ENCODE data around the gene PINLYP.
A peak's percentile ranks its signal among the peaks of the same experiment; 100 is the strongest.
"Not testable (repeated sequence)": the region's sequence is repeated elsewhere in the genome, so short reads cannot be mapped to it uniquely, and the experiment has no call there.

PINLYP gene

GRCh38 chr19:43600326-43600725 is 24.7 kb downstream of the PINLYP start:
- H3K4me3 ChIP-seq (ENCODE audit: low read length); H3K9ac ChIP-seq (ENCODE audit: low read length); H3K36me3 ChIP-seq (ENCODE audit: control insufficient read depth, insufficient read depth, low read length); H3K9me3 ChIP-seq (ENCODE audit: control insufficient read depth, low read length); H3K27me3 ChIP-seq (ENCODE audit: control insufficient read depth, insufficient read depth, low read length): not testable (repeated sequence)
- H3K4me1 ChIP-seq (ENCODE audit: control insufficient read depth, insufficient read depth, low read length) = peaks cover 12% of the 10 kb centered on the region

GRCh38 chr19:43605875-43606568 is 30.4 kb downstream of the PINLYP start:
- H3K4me1 ChIP-seq (ENCODE audit: control insufficient read depth, insufficient read depth, low read length) = no peaks in the 10 kb centered on the region
- H3K9ac ChIP-seq (ENCODE audit: low read length) = no peak overlapping the region
- H3K36me3 ChIP-seq (ENCODE audit: control insufficient read depth, insufficient read depth, low read length) = no peaks in the 10 kb centered on the region
- no peaks in the 10 kb centered on the region for H3K9me3 ChIP-seq (ENCODE audit: control insufficient read depth, low read length)
- H3K27me3 ChIP-seq (ENCODE audit: control insufficient read depth, insufficient read depth, low read length) = no peaks in the 10 kb centered on the region
- no peak overlapping the region for H3K4me3 ChIP-seq (ENCODE audit: low read length)

GRCh38 chr19:43606569-43607229 is 31.1 kb downstream of the PINLYP start:
- Histone ChIP-seq H3K9ac (ENCODE audit: low read length) (no peak overlapping the region), H3K9me3 (ENCODE audit: control insufficient read depth, low read length) (no peaks in the 10 kb centered on the region), H3K4me3 (ENCODE audit: low read length) (no peak overlapping the region), H3K4me1 (ENCODE audit: control insufficient read depth, insufficient read depth, low read length) (no peaks in the 10 kb centered on the region), H3K36me3 (ENCODE audit: control insufficient read depth, insufficient read depth, low read length) (no peaks in the 10 kb centered on the region), H3K27me3 (ENCODE audit: control insufficient read depth, insufficient read depth, low read length) (no peaks in the 10 kb centered on the region)

- Histone ChIP-seq H3K27me3 (ENCODE audit: control insufficient read depth, insufficient read depth, low read length) (no peaks in the 10 kb centered on the region), H3K9me3 (ENCODE audit: control insufficient read depth, low read length) (no peaks in the 10 kb centered on the region), H3K9ac (ENCODE audit: low read length) (no peak overlapping the region), H3K4me1 (ENCODE audit: control insufficient read depth, insufficient read depth, low read length) (no peaks in the 10 kb centered on the region), H3K36me3 (ENCODE audit: control insufficient read depth, insufficient read depth, low read length) (no peaks in the 10 kb centered on the region), H3K4me3 (ENCODE audit: low read length) (no peak overlapping the region)
Observed at GRCh38 chr19:43607238-43608205, 31.9 kb downstream of the PINLYP start.

GRCh38 chr19:43609872-43610271 is 34.3 kb downstream of the PINLYP start:
- H3K9ac ChIP-seq (ENCODE audit: low read length) = no peak overlapping the region
- H3K9me3 ChIP-seq (ENCODE audit: control insufficient read depth, low read length) = no peaks in the 10 kb centered on the region
- no peaks in the 10 kb centered on the region for H3K4me1 ChIP-seq (ENCODE audit: control insufficient read depth, insufficient read depth, low read length)
- H3K36me3 ChIP-seq (ENCODE audit: control insufficient read depth, insufficient read depth, low read length) = no peaks in the 10 kb centered on the region
- no peaks in the 10 kb centered on the region for H3K27me3 ChIP-seq (ENCODE audit: control insufficient read depth, insufficient read depth, low read length)
- no peak overlapping the region for H3K4me3 ChIP-seq (ENCODE audit: low read length)

- Histone ChIP-seq H3K27me3 (ENCODE audit: control insufficient read depth, insufficient read depth, low read length) (no peaks in the 10 kb centered on the region), H3K36me3 (ENCODE audit: control insufficient read depth, insufficient read depth, low read length) (no peaks in the 10 kb centered on the region), H3K4me1 (ENCODE audit: control insufficient read depth, insufficient read depth, low read length) (no peaks in the 10 kb centered on the region), H3K9me3 (ENCODE audit: control insufficient read depth, low read length) (no peaks in the 10 kb centered on the region), H3K9ac (ENCODE audit: low read length) (no peak overlapping the region), H3K4me3 (ENCODE audit: low read length) (no peak overlapping the region)
Observed at GRCh38 chr19:43610493-43610892, 34.9 kb downstream of the PINLYP start.

GRCh38 chr19:43611788-43612187 is 36.2 kb downstream of the PINLYP start, which contains the start of gene SRRM5:
Gene SRRM5 (plus strand): TSS chr19:43612088. CDS start chr19:43612122, 34 bp downstream.
- H3K27me3 ChIP-seq (ENCODE audit: control insufficient read depth, insufficient read depth, low read length) = no peaks in the 10 kb centered on the region
- no peak within 1 kb of the TSS for H3K4me3 ChIP-seq (ENCODE audit: low read length)
- no peak within 1 kb of the TSS for H3K9ac ChIP-seq (ENCODE audit: low read length)
- H3K36me3 ChIP-seq (ENCODE audit: control insufficient read depth, insufficient read depth, low read length) = no peaks in the 10 kb centered on the region
- H3K4me1 ChIP-seq (ENCODE audit: control insufficient read depth, insufficient read depth, low read length) = no peaks in the 10 kb centered on the region
- no peaks in the 10 kb centered on the region for H3K9me3 ChIP-seq (ENCODE audit: control insufficient read depth, low read length)

GRCh38 chr19:43612374-43612773 is 36.8 kb downstream of the PINLYP start:
- no peaks in the 10 kb centered on the region for H3K36me3 ChIP-seq (ENCODE audit: control insufficient read depth, insufficient read depth, low read length)
- no peak overlapping the region for H3K9ac ChIP-seq (ENCODE audit: low read length)
- H3K27me3 ChIP-seq (ENCODE audit: control insufficient read depth, insufficient read depth, low read length) = no peaks in the 10 kb centered on the region
- no peaks in the 10 kb centered on the region for H3K9me3 ChIP-seq (ENCODE audit: control insufficient read depth, low read length)
- H3K4me3 ChIP-seq (ENCODE audit: low read length) = no peak overlapping the region
- no peaks in the 10 kb centered on the region for H3K4me1 ChIP-seq (ENCODE audit: control insufficient read depth, insufficient read depth, low read length)

GRCh38 chr19:43616306-43616705 is 40.7 kb downstream of the PINLYP start:
- Histone ChIP-seq H3K9ac (ENCODE audit: low read length) (no peak overlapping the region), H3K36me3 (ENCODE audit: control insufficient read depth, insufficient read depth, low read length) (no peaks in the 10 kb centered on the region), H3K4me3 (ENCODE audit: low read length) (no peak overlapping the region), H3K4me1 (ENCODE audit: control insufficient read depth, insufficient read depth, low read length) (peaks cover 13% of the 10 kb centered on the region), H3K9me3 (ENCODE audit: control insufficient read depth, low read length) (no peaks in the 10 kb centered on the region), H3K27me3 (ENCODE audit: control insufficient read depth, insufficient read depth, low read length) (no peaks in the 10 kb centered on the region)

- Histone ChIP-seq H3K36me3 (ENCODE audit: control insufficient read depth, insufficient read depth, low read length) (no peaks in the 10 kb centered on the region), H3K9ac (ENCODE audit: low read length) (no peak overlapping the region), H3K4me1 (ENCODE audit: control insufficient read depth, insufficient read depth, low read length) (peaks cover 13% of the 10 kb centered on the region), H3K27me3 (ENCODE audit: control insufficient read depth, insufficient read depth, low read length) (no peaks in the 10 kb centered on the region), H3K9me3 (ENCODE audit: control insufficient read depth, low read length) (no peaks in the 10 kb centered on the region), H3K4me3 (ENCODE audit: low read length) (no peak overlapping the region)
Observed at GRCh38 chr19:43616954-43617353, 41.4 kb downstream of the PINLYP start.

GRCh38 chr19:43618921-43619261 is 43.3 kb downstream of the PINLYP start:
- no peaks in the 10 kb centered on the region for H3K36me3 ChIP-seq (ENCODE audit: control insufficient read depth, insufficient read depth, low read length)
- no peaks in the 10 kb centered on the region for H3K27me3 ChIP-seq (ENCODE audit: control insufficient read depth, insufficient read depth, low read length)
- H3K4me1 ChIP-seq (ENCODE audit: control insufficient read depth, insufficient read depth, low read length) = peaks cover 13% of the 10 kb centered on the region
- H3K4me3 ChIP-seq (ENCODE audit: low read length) = peak overlapping the region; percentile 56
- peak overlapping the region; percentile 72 for H3K9ac ChIP-seq (ENCODE audit: low read length)
- H3K9me3 ChIP-seq (ENCODE audit: control insufficient read depth, low read length) = no peaks in the 10 kb centered on the region

All from mucosa of stomach (tissue), 1 donor.